HCT116 (cell line): ENCODE results near the gene MGST2. TPM values are rescaled to one million over a fixed set of nuclear protein-coding genes. Genes with fewer than 3 reads are reported as not detected.

Experiments used
- total RNA-seq: library from RNA; stranded (reverse); gene quantifications from one replicate; pipeline ENCODE4 v1.2.1, GENCODE V29; 2021; ENCODE audit not compliant: unreplicated experiment

MGST2 gene
- total RNA-seq, 1 experiment from 2014 or later = 24.3 TPM

Other genes starting within 250 kb of the MGST2 start
- 5.4 TPM for gene RAB33B, start 211.7 kb upstream of the MGST2 start, total RNA-seq
- gene SETD7, start 109.6 kb upstream of the MGST2 start, total RNA-seq = 41.6 TPM